GM19452 (cell line): Measurements from ENCODE around the gene KIAA1755.
A peak's percentile ranks its signal among the peaks of the same experiment; 100 is the strongest.

Experiments used
- ATAC-seq: cut with Tn5 transposase; IDR thresholded peaks from one replicate; pipeline ENCODE4 v1.9.1; 2021; ENCODE audit not compliant: unreplicated experiment

KIAA1755 gene

GRCh38 chr20:38190166-38190565, 70.4 kb downstream of the KIAA1755 start:
- no peak for ATAC-seq

- no peak for ATAC-seq
These were observed 73.0 kb downstream of the KIAA1755 start for GRCh38 chr20:38187517-38187916.

GRCh38 chr20:38186788-38187221, 73.7 kb downstream of the KIAA1755 start:
- no peak for ATAC-seq

GRCh38 chr20:38184101-38184500, 76.4 kb downstream of the KIAA1755 start:
- no peak for ATAC-seq

GRCh38 chr20:38181971-38182370, 78.6 kb downstream of the KIAA1755 start:
- ATAC-seq, result no peak

- ATAC-seq, result peak; percentile 82
These were observed 79.2 kb downstream of the KIAA1755 start for GRCh38 chr20:38181207-38181801.

- no peak for ATAC-seq
These were observed 79.8 kb downstream of the KIAA1755 start for GRCh38 chr20:38180781-38181180.

- ATAC-seq, result no peak
These were observed 80.7 kb downstream of the KIAA1755 start for GRCh38 chr20:38179846-38180245.

- no peak for ATAC-seq
These were observed 82.0 kb downstream of the KIAA1755 start for GRCh38 chr20:38178581-38178980.

- ATAC-seq, result no peak
These were observed 82.5 kb downstream of the KIAA1755 start for GRCh38 chr20:38178065-38178491.

GRCh38 chr20:38177201-38177600, 83.3 kb downstream of the KIAA1755 start:
- ATAC-seq, result no peak

GRCh38 chr20:38175304-38176180, 85.0 kb downstream of the KIAA1755 start:
- ATAC-seq, result no peak

- no peak for ATAC-seq
These were observed 87.0 kb downstream of the KIAA1755 start for GRCh38 chr20:38173237-38174156.

- ATAC-seq, result no peak
These were observed 88.1 kb downstream of the KIAA1755 start for GRCh38 chr20:38172408-38172807.

GRCh38 chr20:38171675-38172043, 88.9 kb downstream of the KIAA1755 start:
- ATAC-seq, result no peak

GRCh38 chr20:38170826-38171674, 89.5 kb downstream of the KIAA1755 start:
- no peak for ATAC-seq

GRCh38 chr20:38170219-38170825, 90.2 kb downstream of the KIAA1755 start:
- no peak for ATAC-seq

GRCh38 chr20:38169636-38170193, 90.8 kb downstream of the KIAA1755 start:
- ATAC-seq, result no peak

GRCh38 chr20:38168791-38169589, 91.5 kb downstream of the KIAA1755 start:
- no peak for ATAC-seq
